K562 (cell line): ENCODE results near the gene SLC44A2. TPM values are rescaled to one million over a fixed set of nuclear protein-coding genes. Genes with fewer than 3 reads are reported as not detected.
A peak's percentile ranks its signal among the peaks of the same experiment; 100 is the strongest.

Experiments
- DACH1 ChIP-seq: fragments of 450-650 bp; IDR thresholded peaks from 2 replicates; pipeline ENCODE4 v1.6.1; 2018; ENCODE audit not compliant: partially characterized antibody
- HDAC2 ChIP-seq: fragments of 450-650 bp; IDR thresholded peaks from 2 replicates; pipeline ENCODE4 v1.6.1; 2016; ENCODE audit warnings: mild to moderate bottlenecking
- HNRNPUL1 ChIP-seq: fragments of 200-400 bp; formaldehyde crosslinking; IDR thresholded peaks from 2 replicates; pipeline ENCODE4 v1.6.1; 2017; ENCODE audit warnings: low read length
- KLF10 ChIP-seq: fragments of 250-450 bp; sonication (Bioruptor Pico); IDR thresholded peaks from 2 replicates; pipeline ENCODE4 v1.6.1; 2021; ENCODE audit warnings: matching md5 sums
- KLF6 ChIP-seq: fragments of 250-450 bp; sonication (Bioruptor Pico); IDR thresholded peaks from 2 replicates; pipeline ENCODE4 v1.4.0; 2020; ENCODE audit warnings: mild to moderate bottlenecking, moderate library complexity, borderline replicate concordance
- NFIC ChIP-seq: fragments of 450-650 bp; IDR thresholded peaks from 2 replicates; pipeline ENCODE4 v1.6.1; 2017; ENCODE audit warnings: mild to moderate bottlenecking, inconsistent platforms
- POLR2H ChIP-seq: IDR thresholded peaks from 2 replicates; pipeline ENCODE4 v1.6.1; 2016; ENCODE audit warnings: missing genetic modification characterization, low read depth, mild to moderate bottlenecking, control low read depth, missing compliant biosample characterization, moderate library complexity
- PTRF ChIP-seq: fragments of 450-650 bp; IDR thresholded peaks from 2 replicates; pipeline ENCODE4 v1.6.1; 2016; ENCODE audit warnings: mild to moderate bottlenecking, missing genetic modification characterization, missing compliant biosample characterization
- RAD51 ChIP-seq: fragments of 450-650 bp; IDR thresholded peaks from 2 replicates; pipeline ENCODE4 v1.7.1; 2016; ENCODE audit warnings: low read depth, mild to moderate bottlenecking, borderline replicate concordance
- SIRT6 ChIP-seq: IDR thresholded peaks from one replicate; pipeline ENCODE4 v1.6.1; 2012; ENCODE audit warnings: low read depth, mild to moderate bottlenecking, control low read depth, inconsistent platforms, low read length, moderate library complexity
- SLC30A9 ChIP-seq: fragments of 250-450 bp; sonication (Bioruptor Pico); IDR thresholded peaks from 2 replicates; pipeline ENCODE4 v1.8.0; 2022; ENCODE audit warnings: mild to moderate bottlenecking, moderate library complexity
- TAF7 ChIP-seq: fragments of 450-650 bp; IDR thresholded peaks from 2 replicates; pipeline ENCODE4 v1.6.1; 2016; ENCODE audit warnings: missing genetic modification characterization, missing compliant biosample characterization
- ZNF263 ChIP-seq: sonication (generic); formaldehyde crosslinking; IDR thresholded peaks from 2 replicates; pipeline ENCODE4 v1.8.0; 2022; ENCODE audit warnings: mild to moderate bottlenecking, missing genetic modification reagents, borderline replicate concordance
- polyA plus RNA-seq, 8 experiments: library from polyadenylated mRNA; depleted of rRNA in 4 of 8; stranded (reverse) in 5 of 8; unstranded in 3 of 8; fragments of >200 nt; fragmentation: Nextera tagmentation in 2 of 8; fragmentation: Illumina TruSeq in 1 of 8; extraction: Ambion mirVana in 2 of 8; extraction: Trizol in 1 of 8; gene quantifications; 2 replicates each; pipeline versions ENCODE4 v1.2.1 to v1.2.3, GENCODE V29; 2011 to 2014; ENCODE audit warnings: inconsistent platforms in 1 of 8, missing spikeins in 1 of 8
- total RNA-seq, 7 experiments: library from RNA; depleted of rRNA in 6 of 7; stranded (reverse); fragments of >200 nt in 6 of 7; fragmentation: Illumina TruSeq in 2 of 7; extraction: Trizol in 2 of 7; gene quantifications; 2 replicates each; pipeline versions ENCODE4 v1.2.1 to v1.2.3, GENCODE V29; 2011 to 2021; ENCODE audit warnings: low replicate concordance in 1 of 7
- TF ChIP-seq, protein P1 (sequence below): fragments of 450-650 bp; formaldehyde crosslinking; conservative IDR thresholded peaks from 2 replicates; pipeline ENCODE4 v1.4.0; 2022; ENCODE audit warnings: mild to moderate bottlenecking, missing genetic modification characterization
- TF ChIP-seq, protein P2 (sequence below): fragments of 450-650 bp; IDR thresholded peaks from 2 replicates; pipeline ENCODE4 v1.6.1; 2016; ENCODE audit warnings: borderline replicate concordance
- TF ChIP-seq, protein P3 (sequence below): fragments of 250-450 bp; sonication (Bioruptor Pico); IDR thresholded peaks from 2 replicates; pipeline ENCODE4 v1.8.0; 2021; ENCODE audit warnings: borderline replicate concordance, mild to moderate bottlenecking, moderate library complexity; ENCODE audit not compliant: poor library complexity, severe bottlenecking
- TF ChIP-seq, protein P4 (sequence below): sonication (generic); formaldehyde crosslinking; IDR thresholded peaks from 2 replicates; pipeline ENCODE4 v1.8.1; 2023; ENCODE audit warnings: mild to moderate bottlenecking, missing genetic modification reagents
- TF ChIP-seq, protein P5 (sequence below): fragments of 250-450 bp; sonication (Bioruptor Pico); IDR thresholded peaks from 2 replicates; pipeline ENCODE4 v1.5.0; 2021

The SLC44A2 gene
- total and polyA plus RNA-seq, 9 of the 15 experiments (the other 6 are each of a cell fraction or from before 2014, with no cell fraction given) = 1.1 to 34.2 (median 8.1) TPM

DNA sequence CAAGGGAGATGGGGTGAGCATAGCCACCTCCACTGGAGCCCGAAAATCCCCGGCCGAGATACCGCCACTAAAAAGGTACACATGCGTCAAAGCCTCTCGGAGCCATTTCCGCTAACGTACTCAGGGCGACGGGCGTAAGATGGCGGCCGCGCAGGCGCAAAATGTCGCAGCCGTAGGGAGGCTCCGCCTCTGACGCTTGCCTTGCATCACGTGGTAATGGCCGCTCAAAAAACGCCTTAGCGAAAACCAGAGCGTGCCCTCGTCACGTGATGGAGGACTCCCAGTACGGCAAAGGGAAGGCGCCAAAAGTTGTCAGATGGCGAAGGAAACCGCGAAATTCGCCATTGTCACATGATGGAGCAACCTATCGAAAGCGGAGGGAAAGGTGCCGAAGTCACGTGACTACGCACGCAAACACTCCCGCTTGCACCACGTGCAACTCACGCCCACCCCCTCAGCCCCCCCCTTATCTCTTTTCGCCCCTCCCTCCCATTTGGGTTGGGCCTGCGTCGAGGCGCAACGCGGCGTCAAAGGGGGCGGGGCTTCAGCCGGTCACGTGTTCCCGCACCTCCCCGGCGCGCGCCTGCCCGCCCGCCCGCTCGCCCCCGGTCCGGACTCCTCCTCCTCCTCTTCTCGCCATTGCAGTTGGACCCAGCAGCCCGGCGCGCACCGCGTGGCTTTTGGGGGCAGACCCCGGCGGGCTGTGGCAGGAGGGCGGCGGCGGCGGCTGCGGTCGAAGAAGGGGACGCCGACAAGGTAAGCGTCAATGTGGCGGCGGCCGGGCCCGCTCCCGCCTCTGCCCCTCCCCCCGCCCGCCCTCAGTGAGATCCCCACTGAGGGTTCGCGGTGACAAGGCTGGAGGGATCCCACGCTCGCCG, 28.6 kb downstream of the SLC44A2 start, which contains the start of gene ILF3 (continued):
- TF ChIP-seq, protein P1, sequence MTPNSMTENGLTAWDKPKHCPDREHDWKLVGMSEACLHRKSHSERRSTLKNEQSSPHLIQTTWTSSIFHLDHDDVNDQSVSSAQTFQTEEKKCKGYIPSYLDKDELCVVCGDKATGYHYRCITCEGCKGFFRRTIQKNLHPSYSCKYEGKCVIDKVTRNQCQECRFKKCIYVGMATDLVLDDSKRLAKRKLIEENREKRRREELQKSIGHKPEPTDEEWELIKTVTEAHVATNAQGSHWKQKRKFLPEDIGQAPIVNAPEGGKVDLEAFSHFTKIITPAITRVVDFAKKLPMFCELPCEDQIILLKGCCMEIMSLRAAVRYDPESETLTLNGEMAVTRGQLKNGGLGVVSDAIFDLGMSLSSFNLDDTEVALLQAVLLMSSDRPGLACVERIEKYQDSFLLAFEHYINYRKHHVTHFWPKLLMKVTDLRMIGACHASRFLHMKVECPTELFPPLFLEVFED (CRISPR knock-in tag) = peak; percentile 72; the same call in 1 of the 2 replicates
- TF ChIP-seq PTRF (no peak), TAF7 (tag) (peak; percentile 80; the same call in 1 of the 2 replicates), KLF6 (peak; percentile 89; the same call in 1 of the 2 replicates), HDAC2 (peak; percentile 38; the same call in 1 of the 2 replicates), SLC30A9 (CRISPR knock-in tag) (no peak), RAD51 (peak; percentile 100), KLF10 (CRISPR knock-in tag) (no peak), ZNF263 (CRISPR knock-in tag) (peak; percentile 74; the same call in 1 of the 2 replicates), SIRT6 (peak; percentile 70), POLR2H (tag) (peak; percentile 83), DACH1 (no peak), HNRNPUL1 (no peak), NFIC (peak; percentile 20)
- TF ChIP-seq, protein P2, sequence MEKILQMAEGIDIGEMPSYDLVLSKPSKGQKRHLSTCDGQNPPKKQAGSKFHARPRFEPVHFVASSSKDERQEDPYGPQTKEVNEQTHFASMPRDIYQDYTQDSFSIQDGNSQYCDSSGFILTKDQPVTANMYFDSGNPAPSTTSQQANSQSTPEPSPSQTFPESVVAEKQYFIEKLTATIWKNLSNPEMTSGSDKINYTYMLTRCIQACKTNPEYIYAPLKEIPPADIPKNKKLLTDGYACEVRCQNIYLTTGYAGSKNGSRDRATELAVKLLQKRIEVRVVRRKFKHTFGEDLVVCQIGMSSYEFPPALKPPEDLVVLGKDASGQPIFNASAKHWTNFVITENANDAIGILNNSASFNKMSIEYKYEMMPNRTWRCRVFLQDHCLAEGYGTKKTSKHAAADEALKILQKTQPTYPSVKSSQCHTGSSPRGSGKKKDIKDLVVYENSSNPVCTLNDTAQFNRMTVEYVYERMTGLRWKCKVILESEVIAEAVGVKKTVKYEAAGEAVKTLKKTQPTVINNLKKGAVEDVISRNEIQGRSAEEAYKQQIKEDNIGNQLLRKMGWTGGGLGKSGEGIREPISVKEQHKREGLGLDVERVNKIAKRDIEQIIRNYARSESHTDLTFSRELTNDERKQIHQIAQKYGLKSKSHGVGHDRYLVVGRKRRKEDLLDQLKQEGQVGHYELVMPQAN = peak; percentile 81
- TF ChIP-seq, protein P3, sequence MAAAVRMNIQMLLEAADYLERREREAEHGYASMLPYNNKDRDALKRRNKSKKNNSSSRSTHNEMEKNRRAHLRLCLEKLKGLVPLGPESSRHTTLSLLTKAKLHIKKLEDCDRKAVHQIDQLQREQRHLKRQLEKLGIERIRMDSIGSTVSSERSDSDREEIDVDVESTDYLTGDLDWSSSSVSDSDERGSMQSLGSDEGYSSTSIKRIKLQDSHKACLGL (CRISPR knock-in tag) = peak; percentile 58
- TF ChIP-seq, protein P4, sequence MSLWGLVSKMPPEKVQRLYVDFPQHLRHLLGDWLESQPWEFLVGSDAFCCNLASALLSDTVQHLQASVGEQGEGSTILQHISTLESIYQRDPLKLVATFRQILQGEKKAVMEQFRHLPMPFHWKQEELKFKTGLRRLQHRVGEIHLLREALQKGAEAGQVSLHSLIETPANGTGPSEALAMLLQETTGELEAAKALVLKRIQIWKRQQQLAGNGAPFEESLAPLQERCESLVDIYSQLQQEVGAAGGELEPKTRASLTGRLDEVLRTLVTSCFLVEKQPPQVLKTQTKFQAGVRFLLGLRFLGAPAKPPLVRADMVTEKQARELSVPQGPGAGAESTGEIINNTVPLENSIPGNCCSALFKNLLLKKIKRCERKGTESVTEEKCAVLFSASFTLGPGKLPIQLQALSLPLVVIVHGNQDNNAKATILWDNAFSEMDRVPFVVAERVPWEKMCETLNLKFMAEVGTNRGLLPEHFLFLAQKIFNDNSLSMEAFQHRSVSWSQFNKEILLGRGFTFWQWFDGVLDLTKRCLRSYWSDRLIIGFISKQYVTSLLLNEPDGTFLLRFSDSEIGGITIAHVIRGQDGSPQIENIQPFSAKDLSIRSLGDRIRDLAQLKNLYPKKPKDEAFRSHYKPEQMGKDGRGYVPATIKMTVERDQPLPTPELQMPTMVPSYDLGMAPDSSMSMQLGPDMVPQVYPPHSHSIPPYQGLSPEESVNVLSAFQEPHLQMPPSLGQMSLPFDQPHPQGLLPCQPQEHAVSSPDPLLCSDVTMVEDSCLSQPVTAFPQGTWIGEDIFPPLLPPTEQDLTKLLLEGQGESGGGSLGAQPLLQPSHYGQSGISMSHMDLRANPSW (CRISPR knock-in tag) = 0 out of 2 replicates have a peak, but pooled peaks have one; percentile 35
- TF ChIP-seq, protein P5, sequence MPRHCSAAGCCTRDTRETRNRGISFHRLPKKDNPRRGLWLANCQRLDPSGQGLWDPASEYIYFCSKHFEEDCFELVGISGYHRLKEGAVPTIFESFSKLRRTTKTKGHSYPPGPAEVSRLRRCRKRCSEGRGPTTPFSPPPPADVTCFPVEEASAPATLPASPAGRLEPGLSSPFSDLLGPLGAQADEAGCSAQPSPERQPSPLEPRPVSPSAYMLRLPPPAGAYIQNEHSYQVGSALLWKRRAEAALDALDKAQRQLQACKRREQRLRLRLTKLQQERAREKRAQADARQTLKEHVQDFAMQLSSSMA (CRISPR knock-in tag) = peak; percentile 74; the same call in 1 of the 2 replicates
